IPS-18c (cell line): ENCODE data around the gene KCNQ1OT1.

Experiments
- H3K4me3 ChIP-seq: 2 replicates; pipeline ENCODE4 v1.7.0; 2013; ENCODE audit warnings: low read depth, mild to moderate bottlenecking, low read length, moderate library complexity; ENCODE audit not compliant: insufficient read depth
- H3K9me3 ChIP-seq: one replicate; pipeline ENCODE4 v1.6.1; 2013; ENCODE audit warnings: mild to moderate bottlenecking, low read length, moderate library complexity; ENCODE audit not compliant: control insufficient read depth, insufficient read depth

Gene KCNQ1OT1

DNA sequence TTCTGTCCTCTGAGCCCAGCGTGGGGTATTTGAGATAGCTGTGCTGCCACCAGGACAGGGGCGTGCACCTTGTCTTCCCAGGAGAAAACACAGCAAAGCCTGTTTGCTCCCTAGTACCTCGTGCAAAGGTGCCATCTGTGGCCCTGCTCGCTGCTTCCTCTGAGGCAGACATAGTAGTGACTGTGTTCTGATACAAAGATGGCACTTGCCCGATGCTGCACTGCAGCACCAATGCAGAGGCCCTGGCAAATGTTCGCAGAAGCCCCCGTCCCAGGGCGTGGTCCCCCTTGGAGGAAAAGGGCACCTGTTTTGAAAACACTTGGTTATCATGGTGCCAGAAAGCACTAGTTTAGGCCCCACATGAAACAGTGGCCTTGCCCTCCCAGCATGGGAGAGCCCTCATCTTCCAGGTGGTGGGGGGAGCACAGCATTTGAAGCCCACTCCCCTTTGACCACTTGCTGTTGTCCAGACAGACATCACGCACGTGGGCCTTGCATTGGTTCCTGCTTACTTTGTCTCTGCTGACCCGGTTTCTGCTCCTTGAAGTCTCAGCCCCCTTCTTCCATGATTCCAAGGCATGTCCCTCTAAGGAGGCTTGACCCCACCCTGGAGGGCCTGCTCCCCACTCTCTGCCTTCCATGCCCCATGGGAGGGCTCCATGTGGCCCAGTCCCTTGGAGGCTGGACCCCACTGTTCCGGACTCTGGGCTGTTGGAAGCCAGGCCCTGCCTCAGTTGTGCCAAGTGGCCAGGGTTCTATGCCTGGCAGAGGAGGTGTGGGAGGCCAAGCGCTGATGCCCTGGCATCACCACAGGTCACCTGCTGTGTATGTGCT, 109.4 kb downstream of the KCNQ1OT1 start:
- H3K4me3 ChIP-seq: no peak overlapping the region
- H3K9me3 ChIP-seq: no peaks in the 10 kb centered on the region

- Histone ChIP-seq H3K4me3 (no peak overlapping the region), H3K9me3 (no peaks in the 10 kb centered on the region)
Measured at GRCh38 chr11:2589538-2589934, 110.3 kb downstream of the KCNQ1OT1 start.

DNA sequence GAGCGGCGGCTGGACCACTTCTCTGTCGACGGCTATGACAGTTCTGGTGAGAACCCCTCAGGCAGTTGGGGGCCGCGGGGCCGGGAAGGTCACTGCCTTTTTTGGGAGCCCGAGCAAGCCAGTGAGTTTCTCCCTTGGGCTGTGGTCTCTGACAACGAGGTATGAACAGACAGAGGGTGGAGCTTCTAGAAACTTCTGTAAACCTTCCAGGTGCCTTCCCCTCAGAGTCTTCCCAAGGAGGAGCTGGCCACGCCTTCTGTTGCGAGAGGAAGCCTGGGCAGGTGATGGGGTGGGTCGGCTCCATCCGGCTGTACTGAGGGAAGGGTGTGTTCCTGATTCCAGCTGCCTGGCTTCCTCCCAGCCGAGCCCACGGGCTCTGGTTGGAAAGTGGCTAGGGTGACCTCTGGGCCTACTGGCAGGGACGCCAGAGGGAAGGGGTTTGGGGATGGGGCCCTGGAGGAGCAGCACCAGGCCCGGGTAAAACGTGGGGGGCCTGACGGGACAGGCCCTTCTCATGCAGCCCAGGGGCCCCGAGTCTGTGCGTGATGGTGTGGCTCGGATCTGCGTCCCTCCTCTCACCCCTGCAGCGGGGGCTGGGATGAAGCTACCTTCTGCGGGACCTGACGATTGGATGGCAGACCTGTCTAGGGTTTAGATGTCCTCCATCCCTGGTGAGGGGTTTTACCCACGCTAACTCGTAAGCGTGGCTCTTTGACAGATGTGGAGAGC, 110.8 kb downstream of the KCNQ1OT1 start:
- H3K4me3 ChIP-seq: no peak overlapping the region
- H3K9me3 ChIP-seq: no peaks in the 10 kb centered on the region

- no peaks in the 10 kb centered on the region for H3K9me3 ChIP-seq
- H3K4me3 ChIP-seq: no peak overlapping the region
Measured at GRCh38 chr11:2587976-2588748, 111.6 kb downstream of the KCNQ1OT1 start.

DNA sequence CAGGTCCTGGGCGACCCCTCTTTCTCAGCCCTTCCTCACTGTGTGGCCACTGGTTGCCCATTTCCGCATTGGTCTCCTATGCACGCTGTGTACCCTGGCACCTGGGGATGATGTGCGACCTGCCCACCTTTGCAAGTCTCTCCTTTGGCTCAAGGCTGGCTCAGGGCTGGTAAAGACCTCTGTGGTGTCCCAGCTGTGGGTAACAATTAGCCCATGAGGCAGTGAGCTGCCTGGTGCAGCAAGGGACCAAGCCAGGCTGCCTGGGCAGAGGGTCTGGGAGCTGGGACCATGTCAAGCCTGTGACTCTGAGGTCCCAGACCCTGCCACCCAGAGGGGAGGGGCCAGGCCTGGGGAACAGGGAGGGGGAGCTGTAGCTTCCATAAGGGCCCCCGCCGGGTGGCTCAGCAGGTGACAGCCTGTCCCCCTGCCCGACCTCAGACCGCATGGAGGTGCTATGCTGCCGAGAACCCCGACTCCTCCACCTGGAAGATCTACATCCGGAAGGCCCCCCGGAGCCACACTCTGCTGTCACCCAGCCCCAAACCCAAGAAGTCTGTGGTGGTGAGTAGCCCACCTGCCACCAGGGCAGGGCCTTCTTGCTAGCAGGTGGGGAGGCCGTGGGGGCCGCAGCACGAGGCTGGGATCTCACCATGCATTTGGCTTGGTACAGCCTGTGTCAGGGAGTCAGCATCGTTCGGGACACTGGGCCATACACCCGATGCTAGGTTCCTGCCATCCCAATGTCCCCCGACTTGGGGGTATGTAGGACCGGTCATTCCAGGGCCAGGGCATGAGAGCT, 112.5 kb downstream of the KCNQ1OT1 start:
- H3K9me3 ChIP-seq: no peaks in the 10 kb centered on the region

GRCh38 chr11:2586793-2587131, 113.0 kb downstream of the KCNQ1OT1 start:
- Histone ChIP-seq H3K9me3 (no peaks in the 10 kb centered on the region), H3K4me3 (no peak overlapping the region)

More for the DNA sequence above, 112.5 kb downstream of the KCNQ1OT1 start:
- H3K4me3 ChIP-seq: no peak overlapping the region

DNA sequence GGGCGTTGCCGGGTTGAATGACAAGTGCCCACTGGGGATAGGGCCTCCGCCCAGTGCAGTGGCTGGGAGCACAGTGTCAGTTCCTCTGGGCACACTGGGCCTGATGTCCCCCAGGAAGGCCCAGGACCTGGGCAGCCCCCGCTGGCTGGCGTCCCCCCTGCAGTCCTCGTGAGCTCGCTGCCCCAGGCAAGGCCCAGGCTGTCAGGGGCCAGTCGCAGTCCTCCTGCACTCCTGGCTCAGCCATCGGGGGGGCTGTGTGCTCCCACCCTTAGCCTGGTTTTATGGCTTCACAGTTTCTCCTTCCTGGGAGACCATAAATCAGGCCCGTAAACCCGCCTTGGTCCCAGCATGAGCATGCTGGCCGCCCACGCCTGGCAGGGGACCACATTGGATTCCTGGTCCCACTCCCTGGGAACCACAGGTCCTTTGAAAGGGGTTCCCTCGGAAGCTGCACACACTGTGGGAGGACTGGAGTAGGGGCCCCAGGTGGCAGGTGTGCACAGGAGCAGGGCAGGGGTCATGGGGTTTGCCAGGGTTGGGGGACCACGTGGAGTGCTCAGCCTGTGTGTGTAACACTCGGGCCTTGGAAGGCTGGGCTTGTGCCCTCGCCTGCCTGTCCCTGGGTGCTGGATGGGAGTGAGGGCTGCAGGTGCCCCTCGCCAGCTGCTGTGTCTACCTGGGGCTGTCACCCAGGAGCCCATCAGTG, 113.6 kb downstream of the KCNQ1OT1 start:
- Histone ChIP-seq H3K9me3 (no peaks in the 10 kb centered on the region), H3K4me3 (no peak overlapping the region)

GRCh38 chr11:2585566-2586086, 114.2 kb downstream of the KCNQ1OT1 start:
- Histone ChIP-seq H3K4me3 (no peak overlapping the region), H3K9me3 (no peaks in the 10 kb centered on the region)

DNA sequence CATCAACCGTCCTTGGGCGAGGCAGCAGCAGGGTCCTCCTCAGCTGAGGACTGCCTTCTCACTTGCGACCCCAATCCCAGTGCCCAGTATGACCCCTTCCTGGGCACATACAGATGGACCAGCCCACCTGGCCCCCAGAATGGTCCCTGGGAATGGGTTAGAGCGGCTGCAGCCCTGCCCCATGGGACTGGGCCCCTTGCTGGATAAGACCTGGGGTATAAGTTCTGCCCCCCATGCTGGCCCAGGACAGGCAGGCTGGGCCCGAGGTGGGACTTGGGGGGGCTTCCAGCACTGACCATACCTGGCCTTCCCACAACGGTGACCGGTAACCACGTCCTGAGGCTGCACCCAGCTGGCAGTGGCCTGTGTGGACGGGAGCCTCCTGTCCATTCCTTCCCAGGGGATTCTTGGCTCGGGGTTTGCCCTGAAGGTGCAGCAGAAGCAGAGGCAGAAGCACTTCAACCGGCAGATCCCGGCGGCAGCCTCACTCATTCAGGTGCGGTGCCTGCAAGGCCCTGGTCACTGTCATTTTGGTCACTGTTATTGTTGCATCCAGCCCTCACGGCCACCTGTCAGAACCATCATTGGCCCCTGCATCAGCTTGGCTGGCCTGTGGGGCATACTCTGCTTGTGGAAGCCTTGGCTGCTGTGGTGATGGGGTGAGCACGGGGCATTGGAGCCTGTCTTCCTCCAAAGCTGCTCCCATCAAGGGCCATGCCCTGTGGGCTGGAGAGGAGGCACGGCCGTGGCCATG, 114.8 kb downstream of the KCNQ1OT1 start:
- H3K9me3 ChIP-seq: no peaks in the 10 kb centered on the region

GRCh38 chr11:2584434-2584811, 115.4 kb downstream of the KCNQ1OT1 start:
- Histone ChIP-seq H3K9me3 (no peaks in the 10 kb centered on the region), H3K4me3 (no peak overlapping the region)

More for the DNA sequence above, 114.8 kb downstream of the KCNQ1OT1 start:
- no peak overlapping the region for H3K4me3 ChIP-seq

- H3K4me3 ChIP-seq: no peak overlapping the region
- no peaks in the 10 kb centered on the region for H3K9me3 ChIP-seq
Measured at GRCh38 chr11:2583605-2583958, 116.2 kb downstream of the KCNQ1OT1 start.

DNA sequence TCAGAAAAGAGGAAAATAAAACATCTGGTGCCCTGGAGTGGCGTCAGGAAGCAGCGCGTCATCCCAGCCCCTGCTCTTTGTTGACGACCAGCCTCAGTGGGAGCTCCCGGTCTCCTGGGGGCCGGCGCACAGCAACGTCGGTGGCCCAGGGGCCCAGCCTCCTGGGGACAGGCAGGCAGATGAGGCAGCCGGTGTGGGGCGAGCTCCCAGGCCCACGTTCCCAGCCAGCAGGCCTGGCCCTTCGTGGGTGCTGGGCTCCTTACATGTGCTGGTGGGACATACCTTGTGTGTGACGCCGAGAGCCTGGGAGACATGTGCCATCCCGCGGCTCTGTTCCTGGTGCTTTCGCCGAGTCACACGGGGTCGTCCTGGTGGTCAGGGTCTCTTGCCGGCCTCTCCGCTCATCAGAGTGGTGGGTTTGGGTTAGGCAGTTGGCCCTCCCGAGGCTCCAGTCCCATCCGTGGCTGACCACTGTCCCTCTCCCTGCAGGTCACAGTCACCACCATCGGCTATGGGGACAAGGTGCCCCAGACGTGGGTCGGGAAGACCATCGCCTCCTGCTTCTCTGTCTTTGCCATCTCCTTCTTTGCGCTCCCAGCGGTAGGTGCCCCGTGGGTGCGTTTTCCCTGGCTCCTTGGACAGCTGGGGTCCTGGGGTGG, 116.7 kb downstream of the KCNQ1OT1 start:
- no peaks in the 10 kb centered on the region for H3K9me3 ChIP-seq
- H3K4me3 ChIP-seq: no peak overlapping the region

DNA sequence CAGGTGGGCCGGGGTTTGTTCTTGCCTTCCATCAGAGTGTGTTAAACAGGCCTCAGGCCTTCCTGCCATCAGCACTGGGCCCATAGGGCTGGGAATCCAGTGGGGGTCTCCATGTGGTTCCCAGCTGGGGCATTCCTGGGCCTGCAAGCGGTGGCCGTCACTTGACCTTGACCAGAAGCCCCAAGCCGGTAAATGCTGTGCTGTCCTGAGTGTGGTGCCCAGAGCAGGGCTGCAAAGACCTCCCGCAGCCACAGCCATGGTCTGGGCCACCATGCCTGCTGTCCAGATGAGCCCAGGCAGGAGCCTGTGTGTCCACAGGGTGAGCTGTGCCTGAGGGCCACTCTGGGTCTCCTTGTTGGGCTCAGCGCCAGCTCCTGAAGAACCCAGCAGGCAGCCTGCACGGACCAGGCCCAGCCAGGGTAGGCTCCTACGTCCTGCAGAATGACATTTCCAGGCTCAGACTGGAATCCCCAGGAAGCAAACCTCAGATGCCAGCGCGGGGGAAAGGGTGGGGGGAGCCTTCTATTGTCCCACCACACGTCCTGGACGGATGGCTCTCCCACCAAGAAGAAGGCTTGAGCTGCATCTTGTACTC, 117.3 kb downstream of the KCNQ1OT1 start:
- H3K9me3 ChIP-seq: no peaks in the 10 kb centered on the region

GRCh38 chr11:2581931-2582350, 117.9 kb downstream of the KCNQ1OT1 start:
- Histone ChIP-seq H3K4me3 (no peak overlapping the region), H3K9me3 (no peaks in the 10 kb centered on the region)

More for the DNA sequence above, 117.3 kb downstream of the KCNQ1OT1 start:
- no peak overlapping the region for H3K4me3 ChIP-seq
